DMS53 treated with DMSO at 0.1 percent for 48 hours (cell line): Measurements from ENCODE around the gene LATS1.
A peak's percentile ranks its signal among the peaks of the same experiment; 100 is the strongest.
"Not testable (repeated sequence)": the region's sequence is repeated elsewhere in the genome, so short reads cannot be mapped to it uniquely, and the experiment has no call there.

ENCODE experiments used
- DNase-seq: peaks from one replicate; lab custom pipeline; 2025; ENCODE audit not compliant: unreplicated experiment; lab: John Stamatoyannopoulos, UW

Gene LATS1

GRCh38 chr6:149717588-149718458, at the start of gene LATS1:
Gene LATS1, minus strand, starts transcription at chr6:149718101. Its CDS starts 15,975 bp downstream, at chr6:149702126.
- peak; percentile 58 for DNase-seq

GRCh38 chr6:149766156-149766769, 48.4 kb upstream of the LATS1 start:
- no peak for DNase-seq

GRCh38 chr6:149763866-149764265, 46.0 kb upstream of the LATS1 start:
- DNase-seq: no peak

GRCh38 chr6:149761438-149761837, 43.5 kb upstream of the LATS1 start:
- no peak for DNase-seq

- DNase-seq: no peak
These were observed 38.3 kb upstream of the LATS1 start for GRCh38 chr6:149756261-149756636.

GRCh38 chr6:149755300-149756260, 37.7 kb upstream of the LATS1 start:
- DNase-seq: no peak

- DNase-seq: no peak
These were observed 36.6 kb upstream of the LATS1 start for GRCh38 chr6:149754548-149754947.

- DNase-seq: not testable (repeated sequence)
These were observed 35.4 kb upstream of the LATS1 start for GRCh38 chr6:149753374-149753637.

- no peak for DNase-seq
These were observed 34.9 kb upstream of the LATS1 start for GRCh38 chr6:149752600-149753373.

- DNase-seq: not testable (repeated sequence)
These were observed 34.0 kb upstream of the LATS1 start for GRCh38 chr6:149751920-149752319.

- DNase-seq: no peak
These were observed 33.3 kb upstream of the LATS1 start for GRCh38 chr6:149751239-149751638.

GRCh38 chr6:149750136-149750609, 32.3 kb upstream of the LATS1 start:
- DNase-seq: no peak

- DNase-seq: peak; percentile 59
These were observed 31.8 kb upstream of the LATS1 start, which contains the start of gene PCMT1 for GRCh38 chr6:149749594-149750135. Gene PCMT1, plus strand, starts transcription at chr6:149749741. Its CDS starts 161 bp downstream, at chr6:149749902.

- not testable (repeated sequence) for DNase-seq
These were observed 31.2 kb upstream of the LATS1 start for GRCh38 chr6:149749082-149749593.

- peak; percentile 77 for DNase-seq
These were observed 28.4 kb upstream of the LATS1 start, which contains the start of gene NUP43 for GRCh38 chr6:149746147-149746946. Gene NUP43, minus strand, starts transcription at chr6:149746529. Its CDS starts 34 bp downstream, at chr6:149746495.

- not testable (repeated sequence) for DNase-seq
These were observed 27.4 kb upstream of the LATS1 start for GRCh38 chr6:149745252-149745651.

GRCh38 chr6:149734915-149735314, 17.0 kb upstream of the LATS1 start:
- DNase-seq: no peak

- no peak for DNase-seq
These were observed 15.3 kb upstream of the LATS1 start for GRCh38 chr6:149733089-149733720.
